NK-92 (cell line): ENCODE data around the gene ARRDC5.
"Not testable (repeated sequence)": the region's sequence is repeated elsewhere in the genome, so short reads cannot be mapped to it uniquely, and the experiment has no call there.

Source experiments
- DNase-seq: peaks from one replicate; lab custom pipeline; 2025; ENCODE audit not compliant: unreplicated experiment; lab: John Stamatoyannopoulos, UW

ARRDC5 gene

GRCh38 chr19:4910594-4911281, 8.0 kb upstream of the ARRDC5 start:
- no peak for DNase-seq

DNA sequence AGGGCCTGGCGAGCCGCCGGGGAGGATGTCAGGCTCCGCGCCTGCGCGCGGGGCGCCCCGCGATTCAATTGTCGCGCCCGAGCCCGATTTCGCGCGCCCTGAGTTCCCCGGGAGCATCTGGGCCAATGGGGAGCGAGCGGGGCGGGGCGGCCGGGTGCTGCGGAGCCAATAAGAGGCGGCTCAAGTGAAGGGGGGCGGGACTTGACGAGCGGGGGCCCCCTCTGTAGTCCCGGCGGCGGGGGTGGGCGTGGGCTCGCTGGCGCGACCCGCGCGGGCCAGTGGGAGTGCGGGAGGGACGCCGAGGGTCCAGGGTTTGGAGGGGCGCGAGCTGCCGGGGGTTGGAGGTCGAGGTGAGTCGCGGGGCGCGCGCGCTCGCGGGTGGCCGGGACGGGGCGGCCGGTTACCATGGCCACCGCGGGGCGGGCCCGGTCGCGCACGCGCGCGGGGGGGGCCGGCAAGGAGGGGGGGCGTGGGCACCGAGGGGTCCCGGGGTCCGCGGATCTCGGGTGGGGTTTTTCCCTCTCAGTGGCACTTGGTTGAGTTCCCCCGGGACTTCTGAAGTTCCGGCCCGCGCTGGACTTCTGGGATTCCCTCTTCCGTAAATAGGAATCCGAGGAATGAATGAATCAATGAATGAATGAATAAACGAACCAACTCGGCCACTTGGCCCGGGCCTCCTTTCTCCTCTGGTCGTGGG, 7.3 kb upstream of the ARRDC5 start:
- peak; percentile 57 for DNase-seq

DNA sequence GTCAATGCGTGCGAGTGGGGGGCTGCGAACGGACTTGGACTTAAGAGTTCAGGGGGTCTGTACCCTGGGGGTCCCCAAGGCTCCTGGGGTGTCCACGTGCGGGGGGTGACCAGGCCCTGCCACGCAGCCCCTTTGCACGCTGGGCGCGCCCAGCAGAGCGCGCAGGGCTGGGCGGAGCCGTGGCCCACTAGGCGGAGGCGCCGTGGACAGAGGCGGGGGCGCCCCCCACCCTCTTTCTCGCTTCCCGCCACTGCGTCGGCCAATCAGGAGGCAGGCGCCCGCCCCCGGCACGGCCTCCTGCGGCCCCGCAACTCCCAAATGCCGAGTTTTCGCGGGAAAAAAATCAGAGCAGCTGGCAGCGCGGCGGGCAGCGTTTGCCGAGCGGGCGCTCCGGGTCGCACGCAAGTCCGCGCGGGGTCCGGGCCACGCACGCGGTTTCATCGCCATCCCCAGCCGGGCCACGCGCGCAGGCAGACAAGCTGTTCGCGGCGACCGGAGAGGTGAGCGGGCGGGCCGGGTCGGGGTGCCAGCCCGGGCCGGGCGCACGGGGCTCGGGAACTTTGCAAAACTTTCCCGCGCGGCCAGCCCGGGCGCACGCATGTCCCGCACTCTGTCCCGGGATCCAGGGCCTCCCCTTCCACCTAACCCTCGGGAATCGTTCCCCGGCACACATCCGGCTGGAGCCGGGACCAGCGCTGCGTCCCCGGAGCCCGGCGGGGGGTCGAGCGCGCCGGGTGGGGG, 6.6 kb upstream of the ARRDC5 start, which contains the start of gene UHRF1:
Gene UHRF1 (plus strand): TSS at position 346 of the 741 bp plus-strand sequence. CDS start 1,385 bp downstream, outside the sequence.
- no peak for DNase-seq

GRCh38 chr19:4908781-4909155, 6.1 kb upstream of the ARRDC5 start:
- DNase-seq: no peak

DNA sequence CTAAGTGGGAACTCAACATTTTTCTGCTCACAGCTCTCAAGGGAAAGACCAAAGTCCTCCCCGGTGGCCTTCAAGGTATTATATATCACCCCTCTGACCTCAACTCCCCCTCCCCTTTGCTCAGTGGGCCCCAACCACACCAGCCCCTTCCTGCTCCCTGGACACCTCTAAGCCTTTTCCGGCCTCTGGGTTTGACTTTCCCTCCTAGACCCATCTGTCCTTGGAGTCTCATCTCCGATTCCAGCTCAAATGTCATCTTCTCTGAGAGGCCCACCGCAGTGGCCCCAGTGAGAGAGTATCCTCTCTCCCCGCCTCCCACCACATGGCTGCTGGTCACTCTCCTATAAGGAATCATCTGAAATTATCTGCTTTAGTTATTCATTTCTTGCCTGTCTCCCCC, 5.7 kb upstream of the ARRDC5 start:
- no peak for DNase-seq

GRCh38 chr19:4906963-4907362, 4.3 kb upstream of the ARRDC5 start:
- DNase-seq: no peak

DNA sequence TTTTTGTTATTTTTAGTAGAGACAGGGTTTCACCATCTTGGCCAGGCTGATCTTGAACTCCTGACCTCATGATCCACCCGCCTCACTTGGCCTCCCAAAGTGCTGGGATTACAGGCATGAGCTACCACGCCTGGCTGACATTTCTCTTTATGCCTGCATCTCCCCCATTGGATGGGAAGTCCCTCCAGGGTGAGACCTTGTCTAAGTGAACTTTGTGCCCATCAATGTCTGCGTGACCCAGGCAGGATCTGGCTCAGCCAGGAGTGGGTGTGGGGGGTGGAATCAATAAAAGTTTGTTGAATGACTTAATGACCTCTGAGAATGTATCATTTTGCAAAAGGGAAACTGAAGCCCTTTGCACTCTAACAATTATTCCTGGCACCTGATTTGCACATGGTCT, 1.8 kb upstream of the ARRDC5 start:
- DNase-seq: no peak

- DNase-seq: not testable (repeated sequence)
Observed at GRCh38 chr19:4900879-4901278, 1.8 kb downstream of the ARRDC5 start.

- DNase-seq: no peak
Observed at GRCh38 chr19:4897146-4897545, 5.5 kb downstream of the ARRDC5 start.

DNA sequence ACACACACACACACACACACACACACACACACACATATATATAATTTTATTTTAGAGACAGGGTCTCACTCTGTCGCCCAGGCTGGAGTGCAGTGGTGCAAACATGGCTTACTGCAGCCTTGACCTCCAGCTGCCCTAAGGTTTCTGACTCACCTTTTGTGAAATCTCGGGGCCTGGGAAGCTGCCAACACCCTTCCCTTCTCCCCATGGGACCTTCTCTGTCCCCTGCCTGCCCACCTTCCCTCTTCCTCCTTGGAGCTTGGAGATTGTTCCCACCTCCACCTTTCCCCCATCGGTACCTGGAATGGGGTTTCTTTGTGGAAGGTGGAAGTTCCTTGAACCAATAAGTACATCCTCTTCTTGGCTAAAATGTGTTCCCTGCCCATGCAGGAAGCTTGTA, 6.3 kb downstream of the ARRDC5 start:
- DNase-seq: no peak

DNA sequence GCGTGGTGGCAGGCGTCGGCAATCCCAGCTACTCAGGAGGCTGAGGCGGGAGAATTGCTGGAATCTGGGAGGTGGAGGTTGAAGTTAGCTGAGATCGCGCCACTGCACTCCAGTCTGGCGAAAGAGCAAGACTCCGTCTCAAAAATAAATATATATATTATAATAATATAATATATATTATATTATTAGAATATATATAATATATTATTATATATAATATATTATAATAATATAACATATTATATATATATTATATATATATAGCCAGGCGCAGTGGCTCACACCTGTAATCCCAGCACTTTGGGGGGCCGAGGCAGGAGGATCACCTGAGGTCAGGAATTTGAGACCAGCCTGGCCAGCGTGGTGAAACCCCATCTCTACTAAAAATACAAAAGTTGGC, 9.7 kb downstream of the ARRDC5 start:
- not testable (repeated sequence) for DNase-seq

- no peak for DNase-seq
Observed at GRCh38 chr19:4891066-4891465, 11.6 kb downstream of the ARRDC5 start.

GRCh38 chr19:4889034-4889815, 13.5 kb downstream of the ARRDC5 start:
- no peak for DNase-seq

DNA sequence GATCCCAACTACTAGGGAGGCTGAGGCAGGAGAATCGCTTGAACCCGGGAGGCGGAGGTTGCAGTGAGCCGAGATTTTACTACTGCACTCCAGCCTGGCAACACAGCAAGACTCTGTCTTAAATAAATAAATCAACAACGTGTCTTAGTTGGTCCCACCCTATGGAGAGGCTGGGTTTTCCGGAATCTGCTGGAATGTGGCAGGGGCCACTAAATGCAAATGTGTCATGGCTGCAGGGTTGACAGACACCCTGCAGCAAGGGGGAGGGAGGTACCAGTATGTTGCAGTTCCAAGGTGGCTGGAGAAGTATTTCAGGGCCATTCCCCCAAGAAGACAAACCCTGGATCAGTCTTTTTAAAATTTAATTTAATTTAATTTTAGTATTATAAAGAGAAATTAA, 14.9 kb downstream of the ARRDC5 start:
- not testable (repeated sequence) for DNase-seq

- not testable (repeated sequence) for DNase-seq
Observed at GRCh38 chr19:4884993-4885392, 17.7 kb downstream of the ARRDC5 start.

- DNase-seq: not testable (repeated sequence)
Observed at GRCh38 chr19:4882874-4883273, 19.8 kb downstream of the ARRDC5 start.

GRCh38 chr19:4879041-4879440, 23.7 kb downstream of the ARRDC5 start:
- DNase-seq: no peak

GRCh38 chr19:4878491-4878968, 24.2 kb downstream of the ARRDC5 start:
- no peak for DNase-seq

GRCh38 chr19:4877753-4878490, 24.8 kb downstream of the ARRDC5 start:
- DNase-seq: no peak

- DNase-seq: no peak
Observed at GRCh38 chr19:4873930-4874329, 28.8 kb downstream of the ARRDC5 start.
